Stimulated activated CD4-positive, alpha-beta T cell treated with anti-CD3 and anti-CD28 coated beads, Interleukin-4, amount 100 ng/mL, for 4 hours (primary cell): ENCODE data around the gene PPFIBP2.

Experiments used
- DNase-seq, 2 experiments: peaks; one replicate each; pipeline ENCODE4 v3.0.0-alpha.2; 2020

Gene PPFIBP2

GRCh38 chr11:7528514-7529049 is 14.8 kb downstream of the PPFIBP2 start:
- no peak for DNase-seq

- no peak for DNase-seq
These were observed 16.3 kb downstream of the PPFIBP2 start for GRCh38 chr11:7530013-7530640.

GRCh38 chr11:7531011-7531410 is 17.2 kb downstream of the PPFIBP2 start:
- no peak for DNase-seq

GRCh38 chr11:7532405-7533145 is 18.8 kb downstream of the PPFIBP2 start:
- no peak for DNase-seq

- no peak for DNase-seq
These were observed 19.6 kb downstream of the PPFIBP2 start for GRCh38 chr11:7533199-7534041.

- DNase-seq = no peak
These were observed 20.2 kb downstream of the PPFIBP2 start for GRCh38 chr11:7534042-7534378.

GRCh38 chr11:7536100-7536499 is 22.3 kb downstream of the PPFIBP2 start:
- DNase-seq = no peak

- DNase-seq = no peak
These were observed 23.5 kb downstream of the PPFIBP2 start for GRCh38 chr11:7537265-7537664.

GRCh38 chr11:7538031-7538430 is 24.2 kb downstream of the PPFIBP2 start:
- DNase-seq = peak in 1 of 2 experiments; percentile 8

- no peak for DNase-seq
These were observed 25.0 kb downstream of the PPFIBP2 start for GRCh38 chr11:7538466-7539454.

- DNase-seq = no peak
These were observed 27.2 kb downstream of the PPFIBP2 start for GRCh38 chr11:7540830-7541555.

- no peak for DNase-seq
These were observed 29.5 kb downstream of the PPFIBP2 start for GRCh38 chr11:7543302-7543701.

- no peak for DNase-seq
These were observed 30.2 kb downstream of the PPFIBP2 start for GRCh38 chr11:7544021-7544420.

- DNase-seq = no peak
These were observed 31.8 kb downstream of the PPFIBP2 start for GRCh38 chr11:7545611-7546010.

- no peak for DNase-seq
These were observed 32.6 kb downstream of the PPFIBP2 start for GRCh38 chr11:7546324-7546791.

- DNase-seq = no peak
These were observed 33.9 kb downstream of the PPFIBP2 start for GRCh38 chr11:7547687-7548086.

- no peak for DNase-seq
These were observed 35.0 kb downstream of the PPFIBP2 start for GRCh38 chr11:7548659-7549274.

- no peak for DNase-seq
These were observed 35.9 kb downstream of the PPFIBP2 start for GRCh38 chr11:7549681-7550080.

GRCh38 chr11:7551571-7551970 is 37.8 kb downstream of the PPFIBP2 start:
- DNase-seq = no peak

GRCh38 chr11:7552666-7553065 is 38.9 kb downstream of the PPFIBP2 start:
- no peak for DNase-seq
